HFFc6 (cell line): Measurements from ENCODE around the gene FRMPD1. TPM values are rescaled to one million over a fixed set of nuclear protein-coding genes. Genes with fewer than 3 reads are reported as not detected.
A peak's percentile ranks its signal among the peaks of the same experiment; 100 is the strongest.

Experiments
- DNase-seq: peaks from one replicate; pipeline ENCODE4 v3.0.0-alpha.2; 2018
- H3K27ac Mint-ChIP-seq: 2 replicates; pipeline ENCODE4 v1.8.0; 2020; ENCODE audit warnings: mild to moderate bottlenecking, mixed read lengths
- H3K27me3 Mint-ChIP-seq: 2 replicates; pipeline ENCODE4 v1.8.0; 2021; ENCODE audit warnings: mild to moderate bottlenecking, moderate library complexity, mixed read lengths; ENCODE audit not compliant: insufficient read depth
- H3K36me3 Mint-ChIP-seq: 2 replicates; pipeline ENCODE4 v1.8.0; 2021; ENCODE audit warnings: low read depth, mixed read lengths
- H3K4me1 Mint-ChIP-seq: 2 replicates; pipeline ENCODE4 v1.8.0; 2020; ENCODE audit warnings: low read depth, mixed read lengths
- H3K4me3 Mint-ChIP-seq: 2 replicates; pipeline ENCODE4 v1.8.0; 2020; ENCODE audit warnings: mild to moderate bottlenecking, moderate library complexity, mixed read lengths
- H3K9me3 Mint-ChIP-seq: 2 replicates; pipeline ENCODE4 v1.8.0; 2020; ENCODE audit warnings: mild to moderate bottlenecking, mixed read lengths
- total RNA-seq, 6 experiments: library from RNA; stranded (reverse); fragmentation: NEBNext Ultra II Directional; extraction: Animal tissue kit (Norgen Biotek cat#: 25700); gene quantifications; 2 replicates in 1 of 6; 3 replicates in 5 of 6; pipeline ENCODE4 v1.2.3, GENCODE V29; 2021
- TF ChIP-seq, protein P1 (sequence below): fragments of 200-600 bp; sonication (generic); IDR thresholded peaks from 2 replicates; pipeline ENCODE4 v1.5.0; 2021; ENCODE audit warnings: antibody characterized with exemption, mild to moderate bottlenecking

Gene FRMPD1
- total RNA-seq, 6 experiments from 2014 or later: not detected

DNA sequence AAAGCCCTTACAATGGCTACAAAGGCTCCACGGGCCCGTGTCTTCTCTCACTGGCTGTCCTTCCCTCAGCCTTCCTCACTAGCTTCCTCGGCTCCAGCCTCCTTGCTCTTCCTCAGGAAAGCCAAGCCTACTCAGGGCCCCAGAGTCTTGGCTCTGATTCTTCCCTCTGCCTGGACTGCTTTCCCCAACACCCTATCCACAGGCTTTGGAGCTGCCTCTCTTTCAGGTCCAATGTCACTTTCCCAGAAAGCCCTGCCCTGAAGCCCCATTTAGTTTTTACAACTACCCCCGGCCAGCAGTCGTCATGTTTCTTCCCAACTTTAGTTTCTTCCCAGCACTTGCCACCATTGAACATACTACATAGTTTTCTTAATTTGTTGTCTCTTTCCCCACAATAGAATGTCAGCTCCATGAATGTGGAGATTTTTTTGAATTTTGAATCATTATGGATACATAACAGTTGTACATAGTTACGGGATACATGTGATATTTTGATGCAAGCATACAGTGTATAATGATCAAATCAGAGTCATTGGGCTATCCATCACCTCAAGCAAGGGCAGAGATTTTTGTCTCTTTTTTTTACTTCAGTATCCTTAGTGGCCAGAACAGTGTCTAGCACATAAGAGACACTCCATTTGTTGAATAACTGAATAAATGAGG is 40.9 kb upstream of the FRMPD1 start:
- Mint-ChIP-seq H3K4me1 (peaks cover 5% of the 10 kb centered on the region; the same call in 1 of the 2 replicates), H3K36me3 (no peaks in the 10 kb centered on the region; the same call in 1 of the 2 replicates), H3K9me3 (no peaks in the 10 kb centered on the region), H3K27ac (no peak overlapping the region), H3K27me3 (peaks cover 13% of the 10 kb centered on the region), H3K4me3 (no peak overlapping the region)
- DNase-seq: no peak
- TF ChIP-seq, protein P1, sequence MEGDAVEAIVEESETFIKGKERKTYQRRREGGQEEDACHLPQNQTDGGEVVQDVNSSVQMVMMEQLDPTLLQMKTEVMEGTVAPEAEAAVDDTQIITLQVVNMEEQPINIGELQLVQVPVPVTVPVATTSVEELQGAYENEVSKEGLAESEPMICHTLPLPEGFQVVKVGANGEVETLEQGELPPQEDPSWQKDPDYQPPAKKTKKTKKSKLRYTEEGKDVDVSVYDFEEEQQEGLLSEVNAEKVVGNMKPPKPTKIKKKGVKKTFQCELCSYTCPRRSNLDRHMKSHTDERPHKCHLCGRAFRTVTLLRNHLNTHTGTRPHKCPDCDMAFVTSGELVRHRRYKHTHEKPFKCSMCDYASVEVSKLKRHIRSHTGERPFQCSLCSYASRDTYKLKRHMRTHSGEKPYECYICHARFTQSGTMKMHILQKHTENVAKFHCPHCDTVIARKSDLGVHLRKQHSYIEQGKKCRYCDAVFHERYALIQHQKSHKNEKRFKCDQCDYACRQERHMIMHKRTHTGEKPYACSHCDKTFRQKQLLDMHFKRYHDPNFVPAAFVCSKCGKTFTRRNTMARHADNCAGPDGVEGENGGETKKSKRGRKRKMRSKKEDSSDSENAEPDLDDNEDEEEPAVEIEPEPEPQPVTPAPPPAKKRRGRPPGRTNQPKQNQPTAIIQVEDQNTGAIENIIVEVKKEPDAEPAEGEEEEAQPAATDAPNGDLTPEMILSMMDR: no peak

DNA sequence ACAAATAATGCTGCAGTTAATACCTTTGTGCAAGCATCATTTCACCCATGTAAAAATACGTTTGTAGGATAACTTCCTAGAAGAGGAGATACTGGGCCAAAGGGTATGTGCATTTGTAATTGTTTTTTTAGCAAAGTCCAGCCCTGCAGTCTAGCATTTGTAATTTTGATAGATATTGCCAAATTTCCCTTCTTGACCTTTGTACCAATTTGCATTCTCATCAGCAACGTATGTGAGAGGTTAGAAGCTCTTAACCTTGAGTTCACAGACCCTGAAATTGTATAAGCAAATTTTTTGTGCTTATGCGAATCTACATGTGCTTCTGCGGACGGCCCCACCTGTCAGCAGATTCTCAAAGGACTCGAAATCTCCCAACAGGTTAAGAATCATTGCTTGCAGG is 39.7 kb upstream of the FRMPD1 start:
- TF ChIP-seq, protein P1: no peak
- Mint-ChIP-seq H3K4me1 (peaks cover 5% of the 10 kb centered on the region; the same call in 1 of the 2 replicates), H3K9me3 (no peaks in the 10 kb centered on the region), H3K4me3 (no peak overlapping the region), H3K27me3 (peaks cover 13% of the 10 kb centered on the region), H3K36me3 (no peaks in the 10 kb centered on the region; the same call in 1 of the 2 replicates), H3K27ac (no peak overlapping the region)
- no peak for DNase-seq

DNA sequence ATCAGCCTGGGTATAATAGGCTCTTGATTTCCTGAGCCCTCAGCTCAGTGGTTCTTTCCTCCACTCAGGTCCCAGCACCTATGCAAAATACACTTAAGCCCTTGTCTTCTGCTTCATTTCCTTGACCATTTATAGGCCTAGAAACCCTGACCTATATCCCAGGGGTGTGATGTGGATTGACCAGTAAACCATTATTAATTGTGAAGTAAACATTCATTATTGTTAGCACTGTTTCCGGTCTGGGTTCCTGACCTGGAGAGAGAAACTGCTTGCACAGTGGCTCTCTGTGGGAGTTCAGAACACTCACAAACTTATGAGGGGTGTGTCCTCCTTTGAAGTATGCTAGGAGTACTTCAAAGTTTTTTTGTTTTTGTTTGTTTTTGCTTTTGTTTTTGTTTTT is 38.8 kb upstream of the FRMPD1 start:
- H3K9me3 Mint-ChIP-seq: no peaks in the 10 kb centered on the region
- no peak for DNase-seq
- TF ChIP-seq, protein P1: no peak
- H3K36me3 Mint-ChIP-seq: no peaks in the 10 kb centered on the region; the same call in 1 of the 2 replicates
- H3K4me3 Mint-ChIP-seq: no peak overlapping the region
- H3K4me1 Mint-ChIP-seq: peaks cover 10% of the 10 kb centered on the region
- peaks cover 13% of the 10 kb centered on the region for H3K27me3 Mint-ChIP-seq
- no peak overlapping the region for H3K27ac Mint-ChIP-seq

DNA sequence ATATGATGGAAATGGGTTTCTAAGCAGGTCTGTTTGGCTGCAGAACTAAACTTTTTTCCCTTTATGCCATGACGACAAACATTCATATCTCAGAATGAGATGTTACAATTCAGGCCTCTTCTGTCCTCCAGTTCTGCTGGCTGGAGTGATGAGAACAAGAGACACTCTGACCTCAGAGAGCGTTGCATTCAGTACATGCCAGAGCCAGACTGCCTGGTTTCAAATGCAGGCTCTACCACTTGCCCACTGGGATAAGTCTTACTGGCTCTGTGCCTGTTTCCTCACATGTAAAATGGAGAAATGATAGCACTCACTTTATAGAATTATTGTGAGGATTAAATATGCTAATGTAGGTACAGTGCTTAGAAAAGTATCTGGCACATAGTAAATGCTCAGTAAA is 33.6 kb upstream of the FRMPD1 start:
- DNase-seq: no peak
- Mint-ChIP-seq H3K4me1 (peaks cover 57% of the 10 kb centered on the region), H3K4me3 (no peak overlapping the region), H3K36me3 (no peaks in the 10 kb centered on the region), H3K9me3 (no peaks in the 10 kb centered on the region), H3K27me3 (no peaks in the 10 kb centered on the region), H3K27ac (peak overlapping the region; percentile 96)
- TF ChIP-seq, protein P1: no peak

DNA sequence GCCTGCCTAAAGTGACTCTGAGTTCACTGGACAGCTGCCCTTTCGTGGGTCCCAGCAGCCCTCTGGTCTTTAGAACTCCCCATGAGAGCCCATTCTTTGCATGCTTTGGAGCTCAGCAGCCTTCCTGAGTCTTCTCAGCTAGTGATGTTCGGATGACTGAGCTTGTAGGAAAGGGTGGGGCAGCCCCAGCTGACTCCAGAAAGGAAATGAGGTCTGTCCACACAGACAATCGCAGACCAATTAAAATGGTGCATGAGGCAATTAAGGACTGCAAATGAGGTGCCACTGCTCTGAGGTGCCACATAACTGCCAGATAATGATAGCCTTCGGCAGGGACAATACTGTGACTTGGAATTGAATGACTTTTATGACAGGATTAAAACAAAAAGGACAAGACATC is 32.9 kb upstream of the FRMPD1 start:
- Mint-ChIP-seq H3K36me3 (no peaks in the 10 kb centered on the region), H3K27me3 (no peaks in the 10 kb centered on the region), H3K4me1 (peaks cover 64% of the 10 kb centered on the region), H3K9me3 (no peaks in the 10 kb centered on the region), H3K4me3 (peak overlapping the region; percentile 85), H3K27ac (peak overlapping the region; percentile 96)
- TF ChIP-seq, protein P1: no peak
- DNase-seq: peak; percentile 76
